H1 (cell line): ENCODE data around the gene CDK9. TPM values are rescaled to one million over a fixed set of nuclear protein-coding genes. Genes with fewer than 3 reads are reported as not detected.
A peak's percentile ranks its signal among the peaks of the same experiment; 100 is the strongest.

Experiments used
- CTCF ChIA-PET: fragments of 300-600 bp; sonication (Branson Sonifier 250); formaldehyde crosslinking; loops from one replicate; lab custom pipeline; 2021; ENCODE audit not compliant: partially characterized antibody; lab: Charles Lee
- POLR2A ChIA-PET: fragments of 300-600 bp; sonication (Branson Sonifier 250); formaldehyde crosslinking; loops from one replicate; lab custom pipeline; 2021; ENCODE audit warnings: inconsistent platforms; ENCODE audit not compliant: partially characterized antibody; lab: Charles Lee
- DNase-seq, 2 experiments: peaks; one replicate each; pipeline versions ENCODE4 v3.0.0 to v3.0.0-alpha.2; 2010 to 2022; ENCODE audit warnings: low spot score in 2 of 2, low read depth in 1 of 2, mixed read lengths in 1 of 2
- FAIRE-seq: peaks from 2 replicates; lab custom pipeline; 2011; peaks lifted over from hg19 to GRCh38; lab: Jason Lieb, UNC
- H2AFZ ChIP-seq: 2 replicates; pipeline ENCODE4 v1.8.1; 2012; ENCODE audit warnings: low read length, inconsistent platforms
- H2AK5ac ChIP-seq: 2 replicates; pipeline ENCODE4 v1.6.1; 2013; ENCODE audit warnings: low read depth, low read length
- H2BK120ac ChIP-seq: replicated peaks from 2 replicates; pipeline ENCODE3; 2013; ENCODE audit warnings: low read depth, low read length, inconsistent platforms
- H2BK12ac ChIP-seq: 2 replicates; pipeline ENCODE4 v1.6.1; 2013; ENCODE audit warnings: low read depth, low read length
- H2BK15ac ChIP-seq: 2 replicates; pipeline ENCODE4 v1.6.1; 2013; ENCODE audit warnings: low read length
- H2BK20ac ChIP-seq: 2 replicates; pipeline ENCODE4 v1.6.1; 2013; ENCODE audit warnings: low read length
- H2BK5ac ChIP-seq: 2 replicates; pipeline ENCODE4 v1.6.1; 2013; ENCODE audit warnings: low read depth, low read length
- H3K14ac ChIP-seq: 2 replicates; pipeline ENCODE4 v1.6.1; 2013; ENCODE audit warnings: inconsistent platforms; ENCODE audit not compliant: insufficient read length
- H3K18ac ChIP-seq: 2 replicates; pipeline ENCODE4 v1.6.1; 2013; ENCODE audit warnings: low read length; ENCODE audit errors: extremely low read depth
- H3K23ac ChIP-seq: 2 replicates; pipeline ENCODE4 v1.6.1; 2013; ENCODE audit warnings: inconsistent platforms; ENCODE audit not compliant: insufficient read length
- H3K23me2 ChIP-seq: 2 replicates; pipeline ENCODE4 v1.6.1; 2013; ENCODE audit warnings: low read depth, low read length
- H3K27ac ChIP-seq: 2 replicates; pipeline ENCODE4 v1.6.1; 2011; ENCODE audit warnings: low read depth, low read length, inconsistent platforms
- H3K27me3 ChIP-seq, 4 experiments: replicated peaks in 1 of 4; 1 replicate in 1 of 4; 2 replicates in 3 of 4; pipeline versions ENCODE4 v1.6.1 to v1.8.1; 2011 to 2013; ENCODE audit warnings: low read length in 3 of 4, mild to moderate bottlenecking in 3 of 4, inconsistent platforms in 2 of 4, mixed read lengths in 2 of 4, moderate library complexity in 1 of 4; ENCODE audit not compliant: control insufficient read depth in 3 of 4, insufficient read depth in 3 of 4; ENCODE audit errors: extremely low read depth in 1 of 4
- H3K36me3 ChIP-seq, 4 experiments: 2 replicates each; pipeline versions ENCODE4 v1.6.1 to v1.8.1; 2011 to 2013; ENCODE audit warnings: mild to moderate bottlenecking in 4 of 4, low read length in 3 of 4, moderate library complexity in 2 of 4, control low read depth in 1 of 4, inconsistent platforms in 1 of 4; ENCODE audit not compliant: insufficient read depth in 4 of 4, control insufficient read depth in 2 of 4
- H3K4ac ChIP-seq: replicated peaks from 2 replicates; pipeline ENCODE3; 2013; ENCODE audit warnings: low read length, low read depth, mixed read lengths, inconsistent platforms; ENCODE audit not compliant: insufficient read length
- H3K4me1 ChIP-seq, 4 experiments: replicated peaks in 1 of 4; 1 replicate in 1 of 4; 2 replicates in 3 of 4; pipeline versions ENCODE4 v1.6.1 to v1.8.1; 2011 to 2013; ENCODE audit warnings: low read length in 3 of 4, inconsistent platforms in 2 of 4, mixed read lengths in 1 of 4; ENCODE audit not compliant: insufficient read depth in 4 of 4, control insufficient read depth in 3 of 4
- H3K4me2 ChIP-seq, 2 experiments: 2 replicates each; pipeline versions ENCODE4 v1.6.1 to v1.8.1; 2011 to 2013; ENCODE audit warnings: low read depth in 2 of 2, low read length in 2 of 2, control low read depth in 1 of 2, inconsistent platforms in 1 of 2, mild to moderate bottlenecking in 1 of 2; ENCODE audit not compliant: insufficient read depth in 1 of 2
- H3K4me3 ChIP-seq, 4 experiments: fragments of 200-600, 300-600 bp in 1 of 4; sonication (generic), shearing (Covaris generic), sonication (Bioruptor Twin) in 1 of 4; 2 replicates each; pipeline versions ENCODE4 v1.5.1 to v1.8.1; 2011 to 2016; ENCODE audit warnings: low read length in 4 of 4, low read depth in 3 of 4, control low read depth in 2 of 4, inconsistent platforms in 2 of 4, mild to moderate bottlenecking in 2 of 4, mixed read lengths in 1 of 4, moderate library complexity in 1 of 4; ENCODE audit not compliant: insufficient read depth in 2 of 4; ENCODE audit errors: extremely low read depth in 1 of 4
- H3K56ac ChIP-seq: replicated peaks from 2 replicates; pipeline ENCODE3; 2013; ENCODE audit warnings: low read depth, mild to moderate bottlenecking, mixed read lengths, low read length, inconsistent platforms; ENCODE audit not compliant: insufficient read length
- H3K79me1 ChIP-seq: 2 replicates; pipeline ENCODE4 v1.6.1; 2013; ENCODE audit warnings: low read depth, low read length, control low read depth
- H3K79me2 ChIP-seq, 2 experiments: 2 replicates each; pipeline versions ENCODE4 v1.6.1 to v1.8.1; 2012 to 2013; ENCODE audit warnings: low read length in 2 of 2, mild to moderate bottlenecking in 2 of 2, inconsistent platforms in 1 of 2; ENCODE audit not compliant: insufficient read depth in 2 of 2, control insufficient read depth in 1 of 2
- H3K9ac ChIP-seq, 4 experiments: replicated peaks in 1 of 4; 1 replicate in 1 of 4; 2 replicates in 3 of 4; pipeline versions ENCODE4 v1.6.1 to v1.8.1; 2011 to 2013; ENCODE audit warnings: low read depth in 3 of 4, low read length in 3 of 4, control low read depth in 2 of 4, mild to moderate bottlenecking in 2 of 4, moderate library complexity in 2 of 4, inconsistent platforms in 1 of 4; ENCODE audit errors: extremely low read depth in 1 of 4
- H3K9me3 ChIP-seq, 2 experiments: 2 replicates each; pipeline versions ENCODE4 v1.6.1 to v1.8.1; 2012 to 2013; ENCODE audit warnings: mild to moderate bottlenecking in 2 of 2, moderate library complexity in 2 of 2, control low read depth in 1 of 2, inconsistent platforms in 1 of 2, low read depth in 1 of 2, low read length in 1 of 2, mixed read lengths in 1 of 2; ENCODE audit not compliant: insufficient read depth in 2 of 2
- H4K20me1 ChIP-seq, 2 experiments: replicated peaks in 1 of 2; 2 replicates each; pipeline versions ENCODE3 to v1.8.1; 2011 to 2013; ENCODE audit warnings: inconsistent platforms in 2 of 2, low read length in 2 of 2, mild to moderate bottlenecking in 1 of 2; ENCODE audit not compliant: insufficient read depth in 2 of 2, control insufficient read depth in 1 of 2
- H4K5ac ChIP-seq: 2 replicates; pipeline ENCODE4 v1.6.1; 2013; ENCODE audit warnings: low read length, low read depth, mixed read lengths, inconsistent platforms; ENCODE audit not compliant: insufficient read length
- H4K8ac ChIP-seq: 2 replicates; pipeline ENCODE4 v1.8.0; 2013; ENCODE audit warnings: mild to moderate bottlenecking, moderate library complexity, low read length, inconsistent platforms; ENCODE audit not compliant: insufficient read depth; ENCODE audit errors: extremely low read depth
- H4K91ac ChIP-seq: replicated peaks from 2 replicates; pipeline ENCODE3; 2013; ENCODE audit warnings: low read length, mixed read lengths, inconsistent platforms; ENCODE audit not compliant: insufficient read length
- ASH2L ChIP-seq: fragments of 200-600, 300-600 bp; sonication (generic); IDR thresholded peaks from one replicate; pipeline ENCODE4 v1.7.1; 2017; ENCODE audit warnings: low read length
- CREB1 ChIP-seq: IDR thresholded peaks from 2 replicates; pipeline ENCODE4 v1.6.1; 2012; ENCODE audit warnings: inconsistent platforms
- EZH2 ChIP-seq: fragments of 200-600 bp; sonication (generic); IDR thresholded peaks from 2 replicates; pipeline ENCODE4 v1.7.1; 2012; ENCODE audit warnings: low read depth, mild to moderate bottlenecking, moderate library complexity, low read length, inconsistent platforms; ENCODE audit not compliant: severe bottlenecking
- FOSL1 ChIP-seq: IDR thresholded peaks from 2 replicates; pipeline ENCODE4 v1.6.1; 2011; ENCODE audit warnings: mild to moderate bottlenecking, low read depth, low read length, moderate library complexity; ENCODE audit not compliant: insufficient read depth
- KDM1A ChIP-seq: fragments of 200-600, 300-600 bp; sonication (generic); IDR thresholded peaks from 2 replicates; pipeline ENCODE4 v1.7.1; 2016; ENCODE audit warnings: mild to moderate bottlenecking, low read length, borderline replicate concordance
- NANOG ChIP-seq: IDR thresholded peaks from 2 replicates; pipeline ENCODE4 v1.6.1; 2011; ENCODE audit warnings: low read length, low read depth, mild to moderate bottlenecking, inconsistent platforms; ENCODE audit not compliant: insufficient read depth, poor library complexity, severe bottlenecking
- POLR2AphosphoS5 ChIP-seq: IDR thresholded peaks from 2 replicates; pipeline ENCODE4 v1.6.1; 2011; ENCODE audit warnings: low read depth, low read length
- WGBS, 2 experiments: shearing (Covaris generic) in 1 of 2; methylation state at CpG; one replicate each; pipeline versions ENCODE4 v1.1.6 to v1.1.7; 2013 to 2015; ENCODE audit warnings: low lambda C conversion rate in 2 of 2, mixed read lengths in 2 of 2, inconsistent platforms in 1 of 2, low coverage in 1 of 2, missing lambda C conversion rate in 1 of 2; ENCODE audit not compliant: insufficient replicate concordance in 2 of 2, insufficient coverage in 1 of 2, insufficient read length in 1 of 2; ENCODE audit errors: extremely low coverage in 1 of 2, missing lambda C conversion rate in 1 of 2; 5-methylcytosine and 5-hydroxymethylcytosine counted together
- polyA plus RNA-seq, 7 experiments: library from polyadenylated mRNA; depleted of rRNA in 3 of 7; stranded (reverse) in 5 of 7; unstranded in 2 of 7; fragments of >200 nt in 5 of 7; fragments of 200-250 nt in 2 of 7; gene quantifications; 1 replicate in 5 of 7; 2 replicates in 1 of 7; 4 replicates in 1 of 7; pipeline versions ENCODE4 v1.2.1 to v1.2.3, GENCODE V29; 2011 to 2013; ENCODE audit warnings: missing spikeins in 2 of 7, mixed read lengths in 2 of 7
- total RNA-seq: library from RNA; stranded (reverse); fragmentation: NEBNext Ultra II Directional; extraction: Animal tissue kit (Norgen Biotek cat#: 25700); gene quantifications from 2 replicates; pipeline ENCODE4 v1.2.1, GENCODE V29; 2021

Gene CDK9
- total and polyA plus RNA-seq, 2 of the 8 experiments (the other 6 are each of a cell fraction or from before 2014, with no cell fraction given), result 69.1 to 87.5 TPM

DNA sequence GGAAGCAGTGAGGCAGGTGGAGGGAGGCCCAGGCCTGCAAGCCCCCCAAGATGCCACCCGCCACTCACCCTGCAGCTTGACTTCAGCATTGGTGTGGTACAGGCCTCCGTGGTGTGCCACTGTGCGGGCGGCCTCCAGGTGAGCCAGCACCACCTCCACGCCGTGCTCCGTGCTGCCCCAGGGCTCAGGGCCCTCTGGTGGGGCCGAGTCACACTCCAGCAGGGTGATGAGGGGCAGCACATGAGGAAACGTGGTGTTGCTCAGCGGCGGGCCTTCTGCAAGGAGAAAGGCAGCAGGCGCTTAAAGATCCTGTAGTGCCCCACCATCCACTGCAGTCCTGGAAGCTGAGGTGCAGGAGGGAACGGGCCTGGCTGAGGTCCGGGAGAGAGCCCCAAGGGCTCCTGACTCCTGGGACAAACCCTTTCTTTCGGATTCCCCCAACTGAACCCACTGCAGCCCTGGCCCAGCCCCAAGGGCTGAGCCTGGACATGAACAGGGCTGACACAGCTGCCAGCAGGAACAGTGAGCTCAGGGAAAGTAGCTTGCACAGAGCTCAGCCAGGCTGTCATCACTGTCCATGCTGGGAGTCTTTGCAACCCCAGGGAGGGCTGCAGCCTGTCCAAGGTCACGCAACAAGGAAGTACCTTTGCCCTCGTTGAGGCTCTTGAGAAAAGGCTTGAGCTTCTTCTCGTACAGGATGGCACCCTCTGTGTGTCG, 46.1 kb upstream of the CDK9 start:
- H4K8ac ChIP-seq, result 0 out of 2 replicates have a peak overlapping the region, but pooled peaks have one; percentile 4
- 90% methylated on average over 19 of the region's 19 CpGs; no CpG with 5 or more reads in 1 of the 2 experiments for WGBS, 2 experiments
- H3K27ac ChIP-seq, result no peak overlapping the region
- no peak overlapping the region for H4K91ac ChIP-seq
- no peaks in the 10 kb centered on the region for H3K36me3 ChIP-seq
- no peak overlapping the region for H2BK5ac ChIP-seq
- no peak overlapping the region for H2AFZ ChIP-seq
- no peak overlapping the region for H3K9ac ChIP-seq
- no peak overlapping the region for H3K4ac ChIP-seq
- no peak overlapping the region for H3K56ac ChIP-seq
- no peak overlapping the region for H2BK15ac ChIP-seq
- H3K23ac ChIP-seq, result no peak overlapping the region
- TF ChIP-seq KDM1A (no peak), CREB1 (no peak), FOSL1 (no peak), EZH2 (no peak), POLR2AphosphoS5 (no peak), NANOG (no peak), ASH2L (no peak)
- H4K20me1 ChIP-seq, result peaks cover 0 to 4% of the 10 kb centered on the region in 2 experiments
- H2BK12ac ChIP-seq, result no peak overlapping the region
- H3K79me1 ChIP-seq, result no peaks in the 10 kb centered on the region
- no peak overlapping the region for H3K14ac ChIP-seq
- H3K18ac ChIP-seq, result no peak overlapping the region
- no peak overlapping the region for H3K4me3 ChIP-seq
- H3K79me2 ChIP-seq, result no peaks in the 10 kb centered on the region
- H2BK20ac ChIP-seq, result no peak overlapping the region
- peaks cover 0 to 4% (median 1%) of the 10 kb centered on the region in 4 experiments; a peak in 4 of 7 replicates for H3K4me1 ChIP-seq
- H4K5ac ChIP-seq, result no peak overlapping the region
- no peaks in the 10 kb centered on the region for H3K9me3 ChIP-seq
- POLR2A ChIA-PET, result interaction anchor here (0.7 kb wide), 1 partner anchor 48 kb away, joined by 3 read pairs; no protein-coding TSS in a partner anchor
- no peak for DNase-seq
- H3K23me2 ChIP-seq, result peaks cover 7% of the 10 kb centered on the region; the same call in 1 of the 2 replicates
- no peak overlapping the region for H2AK5ac ChIP-seq
- FAIRE-seq, result no peak
- no peak overlapping the region for H3K4me2 ChIP-seq
- CTCF ChIA-PET, result interaction anchor here (0.8 to 7.3 kb wide), 11 partner anchors 15 to 236 kb away, joined by 3 to 37 read pairs (median 6); partner anchors contain the start of gene CDK9
- H2BK120ac ChIP-seq, result no peak overlapping the region
- no peaks in the 10 kb centered on the region for H3K27me3 ChIP-seq
